GM19468 (cell line): ENCODE data around the gene BRD1.

Experiments used
- ATAC-seq: cut with Tn5 transposase; IDR thresholded peaks from one replicate; pipeline ENCODE4 v1.9.1; 2021; ENCODE audit warnings: mild to moderate bottlenecking, moderate library complexity, moderate number of reproducible peaks; ENCODE audit not compliant: unreplicated experiment; ENCODE audit errors: extremely low read depth

The BRD1 gene

GRCh38 chr22:49735901-49736421, 91.7 kb downstream of the BRD1 start:
- ATAC-seq = no peak

- ATAC-seq = no peak
These were observed 92.2 kb downstream of the BRD1 start for GRCh38 chr22:49735411-49735900.

- ATAC-seq = no peak
These were observed 92.8 kb downstream of the BRD1 start for GRCh38 chr22:49734882-49735281.

DNA sequence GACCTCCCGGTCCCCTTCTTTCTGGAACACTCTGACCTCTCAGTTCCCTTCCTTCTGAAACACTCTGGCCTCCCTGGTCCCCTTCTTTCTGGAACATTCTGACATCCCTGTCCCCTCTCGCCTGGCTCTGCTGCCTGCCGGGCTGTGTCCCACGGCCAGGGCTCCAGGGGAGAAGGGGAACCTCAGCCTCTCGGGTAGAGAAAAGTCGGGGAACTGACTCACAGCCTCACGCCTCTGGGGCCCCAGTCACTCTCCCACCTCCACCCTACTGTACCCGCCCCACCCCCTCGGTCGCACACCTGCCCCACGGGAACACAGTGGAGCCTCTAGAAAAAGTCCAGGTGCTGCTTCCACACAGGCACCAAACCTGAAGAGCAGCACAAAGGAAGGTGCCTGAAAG, 93.3 kb downstream of the BRD1 start:
- no peak for ATAC-seq

- no peak for ATAC-seq
These were observed 94.0 kb downstream of the BRD1 start for GRCh38 chr22:49733631-49734030.

GRCh38 chr22:49730656-49731055, 97.0 kb downstream of the BRD1 start:
- no peak for ATAC-seq

GRCh38 chr22:49728570-49729271, 99.0 kb downstream of the BRD1 start:
- no peak for ATAC-seq

DNA sequence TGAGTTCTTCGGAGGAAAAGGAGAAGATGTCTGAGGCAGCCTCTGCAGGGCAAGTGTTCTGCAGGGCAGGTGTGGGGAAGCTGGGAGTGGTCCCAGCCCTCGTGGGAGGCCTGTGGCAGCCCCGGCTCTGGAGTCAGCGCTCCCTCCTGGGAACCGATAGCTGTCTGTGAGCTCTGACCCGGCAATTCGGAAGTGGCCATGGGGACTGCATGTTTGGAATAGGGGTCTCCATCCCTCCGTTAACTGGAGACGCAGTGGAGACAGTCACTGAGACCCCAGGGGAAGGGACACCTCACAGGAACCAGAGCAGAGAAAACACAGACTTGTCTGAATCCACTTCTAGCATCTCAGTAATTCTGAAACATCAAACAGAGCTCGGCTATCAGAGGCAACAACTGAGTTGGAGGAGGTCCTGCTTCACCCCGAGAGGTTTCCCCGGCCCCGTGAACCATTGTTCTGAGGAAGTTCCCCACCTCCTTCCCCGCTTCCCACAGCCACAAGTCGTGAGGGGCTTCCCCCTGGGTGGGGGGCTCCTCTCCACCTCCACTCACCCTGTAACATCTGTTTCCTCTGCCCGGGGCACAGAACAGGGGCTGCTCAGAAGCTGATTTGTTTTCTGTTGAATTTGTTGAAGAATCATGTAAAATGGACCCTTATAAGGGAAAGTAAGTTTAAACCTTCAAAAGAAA, 99.6 kb downstream of the BRD1 start:
- no peak for ATAC-seq

GRCh38 chr22:49727191-49727880, 100.3 kb downstream of the BRD1 start:
- no peak for ATAC-seq

- ATAC-seq = no peak
These were observed 101.0 kb downstream of the BRD1 start for GRCh38 chr22:49726701-49727101.

GRCh38 chr22:49726022-49726681, 101.5 kb downstream of the BRD1 start:
- no peak for ATAC-seq

DNA sequence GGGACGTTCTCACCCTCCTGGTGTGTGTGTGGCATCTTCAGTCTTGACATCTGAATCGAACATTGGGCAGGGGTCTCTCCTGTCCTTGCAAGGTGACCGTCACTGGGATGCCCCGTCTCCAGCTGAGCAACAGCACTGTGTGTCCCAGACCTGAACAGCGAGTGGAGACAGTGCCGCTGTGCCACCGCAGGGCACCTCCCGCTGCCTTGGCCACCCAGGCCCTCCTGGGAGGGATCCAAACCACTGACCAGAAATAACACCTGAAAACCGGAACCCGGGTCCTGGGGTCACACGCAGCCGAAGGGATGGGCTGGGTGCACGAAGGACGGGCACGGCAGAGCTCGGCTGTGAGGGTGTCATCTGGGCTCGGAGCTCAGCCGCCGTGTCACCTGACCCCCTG, 102.2 kb downstream of the BRD1 start:
- no peak for ATAC-seq

- no peak for ATAC-seq
These were observed 102.7 kb downstream of the BRD1 start for GRCh38 chr22:49724893-49725489.

DNA sequence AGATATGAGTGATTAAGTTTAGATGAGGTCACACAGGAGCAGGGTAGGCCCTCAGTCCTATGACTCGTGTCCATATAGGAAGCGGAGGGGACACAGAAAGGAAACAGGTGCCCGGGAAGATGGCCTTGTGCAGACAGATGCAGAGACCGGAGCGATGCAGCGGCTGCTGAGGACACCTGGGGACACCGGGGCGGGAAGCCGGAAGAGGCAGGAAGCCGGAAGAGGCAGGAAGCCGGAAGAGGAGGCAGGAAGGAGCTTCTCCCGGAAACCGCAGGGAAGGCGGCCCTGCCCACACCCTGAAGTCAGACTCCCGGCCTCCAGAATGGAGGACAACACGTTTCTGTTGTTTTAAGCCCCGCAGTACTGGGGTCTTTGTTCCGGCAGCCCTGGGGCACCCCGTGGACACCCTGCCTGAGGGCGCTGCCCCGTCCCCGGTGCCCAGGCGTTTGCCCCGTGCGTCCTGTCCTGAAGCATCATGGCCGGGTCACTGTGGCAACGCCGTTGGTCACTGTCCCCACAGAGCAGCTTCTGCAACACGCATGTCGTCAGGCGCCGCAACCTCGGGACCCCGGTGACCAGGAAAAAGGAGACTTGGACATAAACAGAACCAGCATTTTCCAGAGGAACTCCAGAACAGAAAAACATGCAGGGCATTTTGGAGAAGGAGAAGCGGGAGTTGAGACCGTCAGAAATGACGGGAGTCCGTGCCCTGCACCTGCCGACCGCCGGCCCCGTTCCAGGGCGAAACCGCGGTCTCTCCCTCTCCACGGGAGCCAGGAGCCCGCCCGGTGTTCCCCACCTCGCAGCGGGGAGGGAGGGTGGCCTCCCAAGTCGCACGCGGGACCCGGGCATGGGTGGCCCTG, 103.4 kb downstream of the BRD1 start:
- ATAC-seq = no peak

- no peak for ATAC-seq
These were observed 104.1 kb downstream of the BRD1 start for GRCh38 chr22:49723478-49724029.
